Naive thymus-derived CD4-positive, alpha-beta T cell (primary cell): ENCODE measurements around the gene DNAH6. TPM values are rescaled to one million over a fixed set of nuclear protein-coding genes. Genes with fewer than 3 reads are reported as not detected.
A peak's percentile ranks its signal among the peaks of the same experiment; 100 is the strongest.

Source experiments
- ATAC-seq: fragments of 150-1000 bp; cut with Tn5 transposase; 2 replicates; pipeline ENCODE4 v1.10.0; 2021; ENCODE audit warnings: mild to moderate bottlenecking, moderate library complexity
- CTCF ChIA-PET: fragments of 350-600 bp; sonication (Branson Sonifier 250); formaldehyde crosslinking; loops from one replicate; lab custom pipeline; 2021; ENCODE audit warnings: antibody characterized with exemption; lab: Charles Lee
- POLR2A ChIA-PET: fragments of 350-600 bp; sonication (Branson Sonifier 250); formaldehyde crosslinking; loops from one replicate; lab custom pipeline; 2021; ENCODE audit warnings: antibody characterized with exemption, inconsistent platforms; lab: Charles Lee
- DNase-seq, 9 donors: peaks; one replicate each; pipeline versions ENCODE4 v3.0.0 to v3.0.0-alpha.2; 2020 to 2022; ENCODE audit warnings: mixed read lengths in 1 of 9
- H3K27ac ChIP-seq: one replicate; pipeline ENCODE4 v1.7.0; 2013; ENCODE audit warnings: mild to moderate bottlenecking, low read depth, low read length, moderate library complexity
- H3K27me3 ChIP-seq, 2 donors: one replicate each; pipeline ENCODE4 v1.7.0; 2013; ENCODE audit warnings: low read length in 2 of 2, mild to moderate bottlenecking in 2 of 2, moderate library complexity in 2 of 2; ENCODE audit not compliant: control insufficient read depth in 2 of 2, insufficient read depth in 2 of 2
- H3K36me3 ChIP-seq, 3 experiments: 1 replicate in 2 of 3; 2 replicates in 1 of 3; pipeline ENCODE4 v1.7.0; 2013; ENCODE audit warnings: low read length in 3 of 3, mild to moderate bottlenecking in 3 of 3, moderate library complexity in 1 of 3; ENCODE audit not compliant: insufficient read depth in 3 of 3, control insufficient read depth in 2 of 3
- H3K4me1 ChIP-seq, 2 donors: one replicate each; pipeline ENCODE4 v1.7.0; 2013; ENCODE audit warnings: low read length in 2 of 2, mild to moderate bottlenecking in 2 of 2, moderate library complexity in 1 of 2; ENCODE audit not compliant: control insufficient read depth in 2 of 2, insufficient read depth in 2 of 2
- H3K4me3 ChIP-seq: 2 replicates; pipeline ENCODE4 v1.7.0; 2013; ENCODE audit warnings: mild to moderate bottlenecking, low read length
- H3K9me3 ChIP-seq, 3 experiments: 1 replicate in 2 of 3; 2 replicates in 1 of 3; pipeline ENCODE4 v1.7.0; 2013; ENCODE audit warnings: low read length in 3 of 3; ENCODE audit not compliant: control insufficient read depth in 2 of 3
- H3K27ac Mint-ChIP-seq, 9 donors: one replicate each; pipeline ENCODE4 v1.8.0; 2020 to 2022; ENCODE audit warnings: mixed read lengths in 9 of 9, mild to moderate bottlenecking in 8 of 9, moderate library complexity in 5 of 9, inconsistent platforms in 2 of 9
- H3K27me3 Mint-ChIP-seq, 5 donors: one replicate each; pipeline ENCODE4 v1.8.0; 2021 to 2022; ENCODE audit warnings: mixed read lengths in 5 of 5, mild to moderate bottlenecking in 1 of 5
- H3K36me3 Mint-ChIP-seq, 5 donors: one replicate each; pipeline ENCODE4 v1.8.0; 2020 to 2022; ENCODE audit warnings: mixed read lengths in 5 of 5, mild to moderate bottlenecking in 3 of 5, inconsistent platforms in 1 of 5
- H3K4me1 Mint-ChIP-seq, 7 donors: one replicate each; pipeline ENCODE4 v1.8.0; 2020 to 2022; ENCODE audit warnings: mixed read lengths in 7 of 7, mild to moderate bottlenecking in 3 of 7, inconsistent platforms in 1 of 7
- H3K4me3 Mint-ChIP-seq, 10 donors: one replicate each; pipeline ENCODE4 v1.8.0; 2020 to 2022; ENCODE audit warnings: mild to moderate bottlenecking in 10 of 10, mixed read lengths in 10 of 10, moderate library complexity in 6 of 10, inconsistent platforms in 2 of 10
- H3K9me3 Mint-ChIP-seq, 11 donors: one replicate each; pipeline ENCODE4 v1.8.0; 2020 to 2022; ENCODE audit warnings: mixed read lengths in 11 of 11, mild to moderate bottlenecking in 4 of 11, inconsistent platforms in 1 of 11, moderate library complexity in 1 of 11
- intact Hi-C, 2 donors: fragments of 100-400 bp; cut with micrococcal nuclease; formaldehyde crosslinking; loops; one replicate each; pipeline ENCODE4 v1.15.1; 2023
- polyA plus RNA-seq, 2 donors: library from polyadenylated mRNA; unstranded; fragments of 300-500 nt; fragmentation: Illumina TruSeq; gene quantifications; one replicate each; pipeline ENCODE4 v1.2.3, GENCODE V29; 2021
- total RNA-seq, 6 experiments: library from RNA in 5 of 6; stranded (reverse) in 5 of 6; gene quantifications; 1 replicate in 5 of 6; 2 replicates in 1 of 6; pipeline ENCODE4 v1.2.3 and lab custom pipeline; 2021 to 2026

Gene DNAH6
- total and polyA plus RNA-seq, 7 experiments from 2014 or later = 0.73 to 2.3 (median 1.3) TPM

DNA sequence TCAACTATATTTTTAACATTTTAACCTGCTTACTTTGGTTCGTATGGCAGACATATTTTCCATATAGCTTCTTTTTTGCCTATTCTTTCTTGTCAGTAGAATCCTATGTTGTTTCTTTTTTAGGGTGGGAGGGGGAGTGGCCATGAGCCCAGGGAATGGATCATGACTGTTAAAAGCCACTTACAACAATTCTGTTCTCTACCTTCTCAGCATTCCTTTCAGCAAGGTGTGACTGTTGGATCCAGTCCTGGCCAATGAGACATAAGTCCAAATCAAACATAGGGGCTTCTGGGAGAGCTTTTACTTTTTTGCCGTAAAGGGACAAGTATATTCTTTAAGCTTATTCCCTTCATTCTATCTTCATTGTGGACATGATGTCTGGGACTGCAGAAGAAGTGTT lies 25.0 kb upstream of the DNAH6 start:
- no peak overlapping the region for H3K27ac ChIP-seq
- no peaks in the 10 kb centered on the region for H3K9me3 ChIP-seq
- ChIA-PET CTCF (interaction anchor here (1.1 to 3.3 kb wide), 4 partner anchors 9 to 794 kb away, joined by 3 to 18 read pairs (median 4); no protein-coding TSS in a partner anchor), POLR2A (interaction anchor here (0.6 to 3.4 kb wide), 2 partner anchors 390 to 406 kb away, joined by 3 to 9 read pairs; partner anchors contain the start of gene TRABD2A)
- Mint-ChIP-seq H3K27ac (no peak overlapping the region), H3K4me1 (peaks cover 6 to 9% (median 7%) of the 10 kb centered on the region in 7 donors), H3K27me3 (peaks cover 0 to 12% (median 0%) of the 10 kb centered on the region in 5 donors), H3K9me3 (peaks cover 0 to 2% (median 0%) of the 10 kb centered on the region in 11 donors), H3K36me3 (no peaks in the 10 kb centered on the region), H3K4me3 (no peak overlapping the region)
- no peaks in the 10 kb centered on the region for H3K27me3 ChIP-seq
- intact Hi-C loops = no loop called here
- H3K36me3 ChIP-seq = no peaks in the 10 kb centered on the region
- peaks cover 0 to 5% of the 10 kb centered on the region in 2 donors for H3K4me1 ChIP-seq
- no peak overlapping the region for H3K4me3 ChIP-seq
- no peak for DNase-seq
- ATAC-seq = no peak

DNA sequence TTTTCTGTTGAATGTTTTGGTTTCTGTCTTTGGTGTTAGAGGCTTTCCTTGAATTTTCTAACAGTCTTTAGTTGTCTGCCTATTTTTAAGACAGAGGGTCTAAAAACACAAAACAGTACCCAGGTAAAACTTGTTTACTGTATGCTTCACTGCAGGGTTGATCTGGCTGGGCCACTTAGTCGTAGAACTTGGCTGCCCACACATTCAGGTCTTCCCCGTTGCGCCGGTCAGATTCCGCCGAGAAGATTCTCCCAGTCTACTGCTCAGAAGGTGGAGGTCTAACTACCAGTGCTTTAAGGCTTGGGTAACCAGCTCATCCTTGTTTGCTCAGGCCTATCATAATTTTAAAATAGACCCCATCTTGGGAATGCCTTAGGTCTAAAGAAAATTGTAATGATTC lies 24.6 kb upstream of the DNAH6 start:
- ChIA-PET POLR2A (interaction anchor here (0.6 to 3.4 kb wide), 2 partner anchors 390 to 405 kb away, joined by 3 to 9 read pairs; partner anchors contain the start of gene TRABD2A), CTCF (interaction anchor here (0.6 to 3.3 kb wide), 5 partner anchors 9 to 793 kb away, joined by 3 to 18 read pairs (median 4); no protein-coding TSS in a partner anchor)
- H3K4me1 Mint-ChIP-seq = peaks cover 6 to 9% (median 7%) of the 10 kb centered on the region in 7 donors
- DNase-seq (no peak), ATAC-seq (no peak)
- H3K36me3 ChIP-seq = no peaks in the 10 kb centered on the region
- peaks cover 0 to 2% (median 0%) of the 10 kb centered on the region in 11 donors for H3K9me3 Mint-ChIP-seq
- H3K4me3 ChIP-seq = no peak overlapping the region
- peaks cover 0 to 5% of the 10 kb centered on the region in 2 donors for H3K4me1 ChIP-seq
- H3K9me3 ChIP-seq = no peaks in the 10 kb centered on the region
- intact Hi-C loops = no loop called here
- no peak overlapping the region for H3K27ac ChIP-seq
- H3K27ac Mint-ChIP-seq = no peak overlapping the region
- H3K4me3 Mint-ChIP-seq = no peak overlapping the region
- no peaks in the 10 kb centered on the region for H3K27me3 ChIP-seq
- H3K27me3 Mint-ChIP-seq = peaks cover 0 to 12% (median 0%) of the 10 kb centered on the region in 5 donors
- H3K36me3 Mint-ChIP-seq = no peaks in the 10 kb centered on the region

DNA sequence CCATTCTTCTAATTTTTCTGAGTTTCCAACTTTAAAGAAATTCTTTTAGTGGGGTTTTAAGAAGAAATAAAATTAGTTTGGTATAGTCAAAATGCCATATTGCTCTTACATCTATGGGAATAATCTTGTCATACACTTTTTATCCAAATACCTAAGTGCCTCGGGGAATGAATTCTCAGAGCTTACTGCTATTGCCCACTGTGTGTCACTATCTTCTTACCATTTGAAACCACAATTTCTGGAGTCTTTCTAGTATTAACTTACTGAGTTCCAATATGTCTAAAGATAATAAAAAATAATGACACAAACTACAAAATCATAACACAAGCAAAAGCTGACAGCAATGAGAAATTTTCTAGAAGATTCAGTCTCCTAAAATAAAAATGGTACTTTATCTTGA lies 23.7 kb upstream of the DNAH6 start:
- no peaks in the 10 kb centered on the region for H3K9me3 ChIP-seq
- H3K4me3 ChIP-seq = no peak overlapping the region
- H3K36me3 ChIP-seq = no peaks in the 10 kb centered on the region
- peaks cover 0 to 12% (median 0%) of the 10 kb centered on the region in 5 donors for H3K27me3 Mint-ChIP-seq
- peaks cover 6 to 12% (median 11%) of the 10 kb centered on the region in 7 donors for H3K4me1 Mint-ChIP-seq
- intact Hi-C loops = no loop called here
- no peak for ATAC-seq
- H3K36me3 Mint-ChIP-seq = no peaks in the 10 kb centered on the region
- POLR2A ChIA-PET = interaction anchor here (0.6 to 3.4 kb wide), 3 partner anchors 166 to 389 kb away, joined by 3 to 9 read pairs (median 3); partner anchors contain the start of gene TRABD2A
- H3K4me1 ChIP-seq = peaks cover 0 to 5% of the 10 kb centered on the region in 2 donors
- DNase-seq = peak in 1 of 9 donors; percentile 10
- CTCF ChIA-PET = interaction anchor here (0.6 to 3.3 kb wide), 5 partner anchors 34 to 804 kb away, joined by 3 to 18 read pairs (median 3); no protein-coding TSS in a partner anchor
- H3K4me3 Mint-ChIP-seq = no peak overlapping the region
- no peak overlapping the region for H3K27ac Mint-ChIP-seq
- H3K9me3 Mint-ChIP-seq = peaks cover 0 to 2% (median 0%) of the 10 kb centered on the region in 11 donors
- no peaks in the 10 kb centered on the region for H3K27me3 ChIP-seq
- H3K27ac ChIP-seq = no peak overlapping the region

DNA sequence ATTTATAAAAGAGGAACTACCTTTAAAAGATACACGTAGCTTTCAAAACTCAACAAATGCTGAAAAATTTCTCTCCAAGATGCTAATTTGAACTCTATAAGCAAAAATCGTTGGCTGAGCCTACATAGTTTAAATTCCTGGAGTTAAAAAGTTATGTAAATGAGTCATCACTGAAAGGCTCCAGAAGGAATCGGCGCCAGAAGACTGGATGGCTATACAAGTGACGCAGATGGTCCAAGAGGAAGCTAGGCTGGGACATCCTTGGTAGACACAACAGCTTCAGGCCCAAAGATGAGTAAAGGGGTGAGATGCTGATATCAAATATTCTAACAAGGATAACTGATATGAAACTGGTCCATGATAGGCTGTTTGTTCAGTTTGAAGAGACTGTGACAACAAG lies 22.8 kb upstream of the DNAH6 start:
- Mint-ChIP-seq H3K4me3 (no peak overlapping the region), H3K27ac (no peak overlapping the region), H3K9me3 (peaks cover 0 to under 1% (median 0%) of the 10 kb centered on the region in 11 donors), H3K36me3 (no peaks in the 10 kb centered on the region), H3K27me3 (peaks cover 0 to 12% (median 0%) of the 10 kb centered on the region in 5 donors), H3K4me1 (peaks cover 9 to 22% (median 20%) of the 10 kb centered on the region in 7 donors)
- Histone ChIP-seq H3K4me3 (no peak overlapping the region), H3K27me3 (no peaks in the 10 kb centered on the region), H3K9me3 (no peaks in the 10 kb centered on the region), H3K36me3 (no peaks in the 10 kb centered on the region), H3K27ac (no peak overlapping the region), H3K4me1 (peaks cover 0 to 5% of the 10 kb centered on the region in 2 donors)
- CTCF ChIA-PET = interaction anchor here (0.7 to 3.3 kb wide), 6 partner anchors 9 to 433 kb away, joined by 3 to 18 read pairs (median 4); no protein-coding TSS in a partner anchor
- DNase-seq (no peak), ATAC-seq (no peak)
- POLR2A ChIA-PET = interaction anchor here (0.6 to 3.4 kb wide), 4 partner anchors 165 to 516 kb away, joined by 3 to 9 read pairs (median 3); partner anchors contain the start of gene TRABD2A
- intact Hi-C loops = no loop called here

DNA sequence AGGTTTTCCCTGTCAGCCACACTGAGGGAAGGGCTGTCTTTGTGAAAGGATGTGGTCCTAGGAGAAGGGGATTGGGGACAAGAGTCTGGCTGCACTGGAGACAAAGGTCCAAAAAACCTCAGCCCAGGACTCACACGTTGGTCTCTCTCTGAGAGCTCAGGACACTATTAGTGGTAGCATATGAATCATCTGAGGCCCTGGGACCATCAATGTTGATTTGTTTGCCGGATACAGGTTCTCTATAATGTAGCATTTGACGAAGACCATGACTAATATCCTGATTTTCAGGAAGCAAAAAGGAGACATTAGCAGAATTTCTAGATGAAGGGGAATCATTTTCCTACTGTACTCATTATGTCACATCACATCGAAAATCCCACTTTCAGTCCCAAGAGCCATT lies 22.2 kb upstream of the DNAH6 start:
- Mint-ChIP-seq H3K36me3 (no peaks in the 10 kb centered on the region), H3K4me3 (no peak overlapping the region), H3K27ac (no peak overlapping the region), H3K27me3 (peaks cover 0 to 12% (median 0%) of the 10 kb centered on the region in 5 donors), H3K4me1 (peaks cover 9 to 27% (median 25%) of the 10 kb centered on the region in 7 donors), H3K9me3 (no peaks in the 10 kb centered on the region)
- DNase-seq = no peak
- Histone ChIP-seq H3K27me3 (no peaks in the 10 kb centered on the region), H3K4me1 (peaks cover 0 to 5% of the 10 kb centered on the region in 2 donors), H3K4me3 (no peak overlapping the region), H3K36me3 (no peaks in the 10 kb centered on the region), H3K27ac (no peak overlapping the region), H3K9me3 (no peaks in the 10 kb centered on the region)
- intact Hi-C loops = loop anchor here in 1 of 2 donors (2.0 kb wide), 2 partner anchors 247 to 363 kb away; no protein-coding TSS in a partner anchor
- ChIA-PET POLR2A (no interaction called here), CTCF (interaction anchor here (1.4 to 3.3 kb wide), 3 partner anchors 386 to 432 kb away, joined by 4 to 18 read pairs (median 10); no protein-coding TSS in a partner anchor)
- ATAC-seq = no peak

DNA sequence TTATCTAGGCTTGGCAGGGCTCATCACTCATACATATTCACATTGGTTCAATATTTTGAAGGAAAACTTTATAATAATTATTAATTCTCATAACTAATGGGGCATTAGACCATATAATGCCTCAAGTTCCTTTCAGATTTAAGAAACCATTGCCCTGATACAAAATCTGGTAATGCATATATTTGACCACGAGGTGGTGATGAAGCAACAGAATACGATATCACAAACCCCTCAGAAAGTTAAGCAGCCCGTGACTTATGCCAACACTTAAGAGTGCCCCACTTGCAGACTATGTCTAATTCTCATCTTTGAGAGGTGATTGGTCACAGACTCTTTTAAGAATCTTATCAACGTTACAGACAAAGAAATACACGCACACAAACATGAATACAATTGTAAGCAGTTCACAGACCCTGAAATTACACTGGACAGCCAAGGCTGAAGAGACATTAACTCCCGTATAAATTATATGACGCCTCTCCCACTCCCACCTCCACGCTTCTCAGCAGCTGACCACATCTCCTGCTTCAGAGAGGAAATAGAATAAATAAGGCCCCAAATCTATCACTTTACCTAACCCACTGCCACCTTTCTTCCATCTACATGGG lies 20.7 kb upstream of the DNAH6 start:
- peak; percentile 96 for ATAC-seq

More for the DNA sequence above, 20.7 kb upstream of the DNAH6 start:
- H3K36me3 Mint-ChIP-seq = no peaks in the 10 kb centered on the region
- no peaks in the 10 kb centered on the region for H3K36me3 ChIP-seq
- H3K4me1 ChIP-seq = peaks cover 0 to 5% of the 10 kb centered on the region in 2 donors
- no peak overlapping the region for H3K27ac ChIP-seq
- POLR2A ChIA-PET = no interaction called here
- H3K9me3 Mint-ChIP-seq = peaks cover 0 to 6% (median 0%) of the 10 kb centered on the region in 11 donors
- H3K9me3 ChIP-seq = no peaks in the 10 kb centered on the region
- peak overlapping the region in 1 of 10 donors; percentile 23 for H3K4me3 Mint-ChIP-seq
- no peaks in the 10 kb centered on the region for H3K27me3 ChIP-seq
- CTCF ChIA-PET = interaction anchor here (2.1 kb wide), 1 partner anchor 430 kb away, joined by 10 read pairs; no protein-coding TSS in a partner anchor
- peaks cover 0 to 14% (median 0%) of the 10 kb centered on the region in 5 donors for H3K27me3 Mint-ChIP-seq
- peak in 7 of 9 donors; percentile 61 to 81 (median 73) for DNase-seq
- H3K4me3 ChIP-seq = no peak overlapping the region
- peaks cover 9 to 31% (median 28%) of the 10 kb centered on the region in 7 donors for H3K4me1 Mint-ChIP-seq
- peak overlapping the region in 7 of 9 donors; percentile 35 to 82 (median 76) for H3K27ac Mint-ChIP-seq
- intact Hi-C loops = loop anchor here (1.0 to 5.0 kb wide), 12 partner anchors 31 to 805 kb away; no protein-coding TSS in a partner anchor
